HL-60 (cell line): Measurements from ENCODE around the gene PPP4R3B.

ENCODE experiments used
- GABPA ChIP-seq: IDR thresholded peaks from 2 replicates; pipeline ENCODE4 v1.6.1; 2012; ENCODE audit warnings: low read depth
- POLR2AphosphoS5 ChIP-seq: IDR thresholded peaks from 2 replicates; pipeline ENCODE4 v1.6.1; 2012; ENCODE audit warnings: low read depth
- REST ChIP-seq: IDR thresholded peaks from 2 replicates; pipeline ENCODE4 v1.6.1; 2012; ENCODE audit warnings: low read depth; ENCODE audit not compliant: insufficient replicate concordance
- TF ChIP-seq, protein P1 (sequence below): IDR thresholded peaks from one replicate; pipeline ENCODE4 v1.5.1; 2011; ENCODE audit warnings: low read length, control low read depth, inconsistent platforms; ENCODE audit not compliant: insufficient read depth

DNA sequence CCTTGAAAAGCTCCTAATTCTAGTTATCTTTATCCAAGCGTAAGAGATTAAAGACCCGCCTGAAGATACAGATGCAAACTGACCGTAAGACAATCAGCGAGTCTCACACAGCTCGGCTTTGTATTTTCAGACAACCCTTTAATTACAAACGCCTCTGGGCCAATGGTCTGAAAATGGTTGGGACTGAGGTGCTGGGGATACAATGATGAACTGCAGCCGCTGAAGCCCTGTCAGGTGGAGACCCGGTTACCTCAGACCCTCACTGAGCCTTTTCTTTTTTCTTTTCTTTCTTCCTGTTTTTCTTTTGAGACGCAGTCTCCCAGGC, 98.6 kb downstream of the PPP4R3B start:
- TF ChIP-seq, protein P1, sequence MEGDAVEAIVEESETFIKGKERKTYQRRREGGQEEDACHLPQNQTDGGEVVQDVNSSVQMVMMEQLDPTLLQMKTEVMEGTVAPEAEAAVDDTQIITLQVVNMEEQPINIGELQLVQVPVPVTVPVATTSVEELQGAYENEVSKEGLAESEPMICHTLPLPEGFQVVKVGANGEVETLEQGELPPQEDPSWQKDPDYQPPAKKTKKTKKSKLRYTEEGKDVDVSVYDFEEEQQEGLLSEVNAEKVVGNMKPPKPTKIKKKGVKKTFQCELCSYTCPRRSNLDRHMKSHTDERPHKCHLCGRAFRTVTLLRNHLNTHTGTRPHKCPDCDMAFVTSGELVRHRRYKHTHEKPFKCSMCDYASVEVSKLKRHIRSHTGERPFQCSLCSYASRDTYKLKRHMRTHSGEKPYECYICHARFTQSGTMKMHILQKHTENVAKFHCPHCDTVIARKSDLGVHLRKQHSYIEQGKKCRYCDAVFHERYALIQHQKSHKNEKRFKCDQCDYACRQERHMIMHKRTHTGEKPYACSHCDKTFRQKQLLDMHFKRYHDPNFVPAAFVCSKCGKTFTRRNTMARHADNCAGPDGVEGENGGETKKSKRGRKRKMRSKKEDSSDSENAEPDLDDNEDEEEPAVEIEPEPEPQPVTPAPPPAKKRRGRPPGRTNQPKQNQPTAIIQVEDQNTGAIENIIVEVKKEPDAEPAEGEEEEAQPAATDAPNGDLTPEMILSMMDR, result no peak
- no peak for TF ChIP-seq POLR2AphosphoS5
- TF ChIP-seq REST, result no peak
- TF ChIP-seq GABPA, result no peak
